GM19193 (cell line): ENCODE measurements around the gene OGA.

Experiments
- POLR2A ChIP-seq: IDR thresholded peaks from 4 replicates; pipeline ENCODE4 v1.6.1; 2011; ENCODE audit not compliant: insufficient read depth, insufficient read length; ENCODE audit errors: extremely low read depth

OGA gene

DNA sequence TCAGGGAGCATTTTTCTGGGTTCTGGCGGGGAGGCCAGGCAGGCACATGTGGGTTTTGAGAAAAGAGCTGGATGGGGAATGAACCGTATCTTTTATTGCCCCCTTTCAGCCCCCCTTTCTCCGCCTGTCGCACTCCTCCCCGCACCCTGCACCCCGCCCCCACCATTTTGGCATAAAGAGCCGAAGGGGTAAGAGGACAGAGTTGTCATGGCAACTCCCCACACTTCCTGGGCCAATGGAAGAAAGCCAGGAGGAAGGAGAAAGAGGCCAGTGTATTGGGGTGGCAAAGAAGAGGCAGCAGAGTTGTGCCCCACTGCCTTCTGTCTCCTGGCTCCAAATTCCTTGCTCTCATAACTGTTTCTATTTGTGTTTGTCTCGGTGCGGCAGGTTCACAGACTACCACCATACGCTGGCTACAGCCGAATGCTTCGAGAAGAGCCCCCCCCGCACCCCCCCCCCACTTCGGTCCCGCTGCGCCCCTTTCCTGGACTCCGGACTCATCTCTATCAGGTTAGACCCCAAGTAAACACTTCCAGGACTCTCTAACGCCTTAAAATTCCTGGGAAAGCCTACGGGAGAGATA lies 21.9 kb upstream of the OGA start:
- peak; percentile 6 for TF ChIP-seq POLR2A

DNA sequence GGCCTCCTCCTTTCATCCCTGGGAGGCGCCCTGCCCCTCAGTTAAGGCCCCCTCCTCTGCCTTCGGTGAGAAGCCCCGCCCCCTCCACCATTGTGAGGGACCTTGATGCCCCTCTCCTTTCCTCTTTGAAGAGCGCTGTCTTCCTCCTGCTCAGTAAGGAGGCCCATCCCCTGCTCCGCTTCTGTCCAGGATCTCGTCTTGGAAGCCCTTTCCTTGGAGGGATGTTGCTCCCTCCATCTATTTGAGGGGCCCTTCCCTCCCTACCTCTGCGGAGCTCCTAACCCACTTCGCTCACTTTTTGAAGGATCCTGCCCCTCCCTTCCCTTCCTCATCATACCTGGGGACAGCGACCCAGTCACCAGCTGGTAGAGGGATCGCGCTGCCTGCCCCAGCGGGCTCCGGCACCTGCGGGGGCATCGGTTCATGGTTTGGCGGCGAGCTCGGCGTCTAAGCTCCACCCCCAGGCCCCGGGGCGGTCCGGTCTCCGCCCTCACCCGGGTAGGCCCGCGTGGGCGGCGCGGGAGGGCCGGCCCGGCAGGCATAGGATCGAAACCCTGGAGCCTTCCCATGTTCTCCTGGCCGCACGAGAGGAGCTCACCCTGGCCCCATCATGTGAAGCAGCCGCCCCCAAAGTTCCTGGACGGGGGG lies 21.3 kb upstream of the OGA start:
- peak; percentile 22 for TF ChIP-seq POLR2A

DNA sequence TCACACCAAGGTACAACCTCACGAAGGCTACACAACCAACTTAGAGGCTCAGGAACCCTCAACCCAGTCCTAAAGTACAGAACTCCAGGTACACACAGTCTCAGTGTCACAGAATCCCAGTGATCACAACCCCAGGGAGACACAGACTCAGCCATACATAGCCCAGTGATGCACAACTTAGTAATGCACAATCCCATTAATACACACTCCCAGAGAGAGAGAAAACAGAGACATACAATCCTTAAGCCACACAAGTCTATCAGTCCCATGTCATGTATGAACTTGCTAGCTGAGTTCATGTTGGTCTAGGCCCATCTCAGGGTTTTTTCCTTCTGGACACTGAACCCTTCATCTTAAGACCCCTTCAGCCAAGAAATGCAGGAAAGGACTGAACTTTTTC lies 20.8 kb upstream of the OGA start:
- no peak for TF ChIP-seq POLR2A

DNA sequence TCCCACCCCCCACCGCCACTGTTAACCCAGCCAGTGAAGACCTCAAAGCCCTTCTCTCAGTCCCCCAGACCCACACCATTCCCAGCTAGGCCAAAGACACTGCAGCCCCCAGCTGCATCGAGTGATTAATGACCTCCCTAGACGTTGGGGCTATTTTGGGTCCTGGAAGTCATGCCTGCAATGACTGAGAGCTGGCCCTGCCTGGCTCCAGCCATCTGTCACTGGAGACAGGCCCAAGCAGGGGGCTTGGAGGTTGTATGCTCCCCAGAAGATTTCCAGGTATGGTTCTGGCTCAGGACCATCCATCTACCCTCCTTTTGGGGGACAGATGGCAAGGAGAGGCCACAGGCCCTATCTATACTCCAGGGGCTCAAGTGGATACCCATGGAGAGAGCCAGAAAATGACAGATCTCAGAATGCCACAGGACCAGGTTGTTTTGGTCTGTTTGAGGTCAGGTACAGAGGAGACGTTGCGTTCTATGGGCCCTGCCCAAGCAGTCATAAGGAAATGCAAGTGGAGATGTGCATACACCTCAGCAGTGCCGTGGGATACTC lies 20.2 kb upstream of the OGA start:
- TF ChIP-seq POLR2A = no peak

DNA sequence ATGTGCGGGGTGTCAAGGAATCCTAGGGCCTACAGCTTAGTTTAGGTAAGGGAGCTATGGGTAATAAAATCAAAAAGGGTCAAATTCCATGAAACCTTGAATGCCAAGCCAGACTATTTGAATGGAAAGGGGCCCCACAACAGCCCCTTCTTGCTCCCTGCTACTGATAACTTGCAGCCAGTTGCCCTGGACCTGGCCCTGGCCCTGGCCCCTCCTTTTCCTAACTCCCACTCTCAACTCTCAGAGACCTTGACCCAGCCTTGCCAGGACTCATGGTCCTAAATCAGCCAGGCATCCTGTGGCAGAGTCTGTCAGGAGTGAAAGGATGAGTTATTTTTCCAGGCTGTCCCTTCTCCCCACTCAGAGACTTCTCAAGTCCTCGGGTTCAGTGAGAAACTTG lies 19.5 kb upstream of the OGA start:
- TF ChIP-seq POLR2A = no peak

DNA sequence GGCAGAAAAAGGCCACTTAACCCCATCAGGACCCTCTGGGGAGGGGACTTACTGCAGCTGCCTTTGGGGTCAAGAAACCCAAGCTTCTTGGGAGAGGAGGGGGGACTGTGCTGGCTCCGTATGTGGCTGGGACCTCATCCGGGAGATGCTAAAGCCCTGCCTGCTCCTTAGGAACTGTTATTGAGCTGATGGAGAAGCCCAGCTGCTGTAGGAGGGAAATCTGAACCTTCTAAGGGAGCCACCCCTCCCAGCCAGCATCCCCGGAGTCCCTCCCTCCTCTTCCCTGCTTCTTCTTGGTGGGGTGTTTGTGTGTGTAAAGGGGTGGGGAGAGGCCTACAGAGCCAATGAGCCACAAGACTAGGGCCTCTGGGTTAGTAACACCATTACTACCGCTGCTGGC lies 17.1 kb upstream of the OGA start:
- TF ChIP-seq POLR2A = no peak

DNA sequence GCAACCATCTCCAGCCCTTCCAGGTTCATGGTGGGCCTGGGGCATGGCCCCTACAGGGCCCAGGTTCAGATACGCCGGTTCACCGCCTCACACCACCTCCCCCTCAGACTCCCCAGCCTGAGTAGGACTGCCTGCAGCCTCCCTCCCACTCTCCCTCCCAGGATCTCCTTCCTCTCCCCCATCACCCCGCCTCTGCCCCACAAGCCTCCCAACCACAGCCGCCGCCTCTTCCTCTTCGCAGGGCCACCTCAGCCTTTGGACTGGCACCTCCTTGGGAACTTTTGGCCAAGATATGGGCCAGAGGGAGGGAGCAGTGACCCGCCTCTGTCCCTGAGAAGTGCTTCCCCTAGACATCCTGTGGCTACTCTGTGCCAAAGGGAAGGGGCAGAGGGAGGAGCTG lies 16.1 kb upstream of the OGA start:
- TF ChIP-seq POLR2A = no peak

DNA sequence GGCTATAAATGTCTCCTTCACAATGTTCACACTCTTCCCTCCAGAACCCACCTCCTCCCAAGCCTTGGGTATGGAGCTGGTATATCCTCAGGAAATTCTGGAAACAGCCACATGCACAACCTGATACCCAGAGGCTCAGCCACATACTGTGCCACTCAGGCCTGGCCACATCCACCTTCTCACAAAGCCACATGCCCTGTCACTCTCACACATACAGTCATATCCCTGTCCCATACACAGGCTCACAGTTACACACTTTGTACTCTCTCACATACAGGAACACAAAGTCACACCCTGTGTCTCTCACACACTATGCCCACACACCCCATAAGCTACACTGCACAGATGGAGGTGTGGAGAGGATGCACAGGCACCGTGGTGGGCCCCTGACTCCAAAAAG lies 15.2 kb upstream of the OGA start:
- no peak for TF ChIP-seq POLR2A

DNA sequence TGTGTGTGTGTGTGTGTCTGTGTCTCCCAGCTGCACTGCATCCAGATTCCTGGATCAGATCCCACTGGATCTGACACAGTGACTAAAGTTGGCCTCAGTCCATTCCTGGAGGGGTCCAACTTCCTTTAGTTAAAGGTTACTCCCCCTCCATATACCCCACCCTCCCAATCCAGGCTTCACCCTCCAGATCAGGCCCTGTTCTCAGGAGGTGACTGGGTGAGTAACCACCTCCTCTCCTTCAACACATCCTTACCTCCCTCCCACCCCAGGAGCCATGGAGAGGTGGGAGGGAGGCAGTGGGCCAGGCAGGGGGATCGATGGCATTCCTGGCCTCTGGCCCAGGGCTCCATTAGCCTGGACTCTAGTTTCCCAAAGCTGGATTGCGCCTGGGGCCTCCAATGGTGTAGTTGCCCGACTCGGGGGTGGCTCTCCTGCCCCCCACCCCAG lies 14.1 kb upstream of the OGA start:
- TF ChIP-seq POLR2A = no peak

DNA sequence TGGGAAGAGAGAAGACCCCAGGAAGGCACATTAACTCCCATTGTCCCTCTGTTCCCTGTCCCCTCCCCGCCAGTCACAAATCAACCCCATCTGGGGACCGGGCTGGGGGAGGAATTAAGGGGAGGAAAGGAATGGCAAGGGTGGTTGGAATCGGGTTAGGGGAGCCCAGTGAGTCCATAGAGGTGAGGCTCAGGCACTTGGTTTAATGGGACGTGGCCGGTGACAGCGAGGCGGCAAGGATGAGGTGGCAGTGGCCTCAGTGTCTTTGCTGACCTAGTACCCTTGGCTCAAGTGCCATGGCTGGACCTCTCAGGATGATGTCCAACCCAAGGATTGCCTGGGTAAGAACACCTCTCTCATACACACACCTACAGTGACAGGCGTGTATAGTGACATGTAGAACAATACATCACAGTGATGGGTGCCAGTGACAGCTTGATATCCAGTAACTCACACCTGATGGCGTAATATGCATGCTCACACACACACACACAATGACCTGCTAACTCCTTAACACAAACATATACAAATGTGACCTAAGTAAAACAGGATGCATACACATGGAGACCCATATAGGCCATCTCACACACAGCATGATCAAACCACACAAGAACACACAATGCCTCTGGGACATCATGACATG lies 13.0 kb upstream of the OGA start:
- TF ChIP-seq POLR2A = no peak

DNA sequence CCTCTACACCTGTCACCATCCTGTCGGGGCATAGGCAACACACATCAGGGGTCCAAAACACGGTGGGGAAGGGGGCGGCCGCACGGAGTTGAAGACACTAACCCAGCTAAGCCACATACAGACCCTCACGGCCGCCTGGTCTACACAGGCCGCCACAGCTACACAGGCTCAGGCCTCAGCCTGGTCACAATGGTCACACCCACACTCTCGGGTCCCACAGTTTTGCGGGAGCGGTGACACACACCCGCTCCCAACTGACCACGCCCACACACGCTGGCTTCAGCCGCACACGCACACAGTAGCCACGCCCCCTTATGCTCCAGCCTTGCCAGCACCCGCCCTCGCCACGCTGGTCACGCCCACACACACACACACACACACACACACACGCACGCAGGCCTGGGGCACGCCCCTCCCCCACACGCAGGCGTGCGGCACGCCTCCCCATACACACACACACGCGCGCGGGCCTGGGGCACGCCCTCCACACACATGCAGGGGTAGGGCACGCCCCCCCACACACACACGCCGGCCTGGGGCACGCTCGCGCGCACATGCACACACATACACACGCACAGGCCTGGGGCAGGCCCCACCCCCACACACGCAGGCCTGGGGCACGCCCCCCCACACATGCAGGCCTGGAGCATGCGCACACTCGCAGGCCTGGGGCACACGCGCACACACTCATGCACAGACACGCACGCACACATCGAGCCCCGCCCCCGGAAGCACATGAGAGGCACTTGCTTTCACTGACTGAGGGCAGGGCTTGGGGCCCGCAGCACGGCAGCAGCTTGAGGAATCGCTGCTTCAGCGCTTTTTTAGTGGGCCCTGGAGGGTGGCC lies 12.3 kb upstream of the OGA start:
- TF ChIP-seq POLR2A = peak; percentile 68

DNA sequence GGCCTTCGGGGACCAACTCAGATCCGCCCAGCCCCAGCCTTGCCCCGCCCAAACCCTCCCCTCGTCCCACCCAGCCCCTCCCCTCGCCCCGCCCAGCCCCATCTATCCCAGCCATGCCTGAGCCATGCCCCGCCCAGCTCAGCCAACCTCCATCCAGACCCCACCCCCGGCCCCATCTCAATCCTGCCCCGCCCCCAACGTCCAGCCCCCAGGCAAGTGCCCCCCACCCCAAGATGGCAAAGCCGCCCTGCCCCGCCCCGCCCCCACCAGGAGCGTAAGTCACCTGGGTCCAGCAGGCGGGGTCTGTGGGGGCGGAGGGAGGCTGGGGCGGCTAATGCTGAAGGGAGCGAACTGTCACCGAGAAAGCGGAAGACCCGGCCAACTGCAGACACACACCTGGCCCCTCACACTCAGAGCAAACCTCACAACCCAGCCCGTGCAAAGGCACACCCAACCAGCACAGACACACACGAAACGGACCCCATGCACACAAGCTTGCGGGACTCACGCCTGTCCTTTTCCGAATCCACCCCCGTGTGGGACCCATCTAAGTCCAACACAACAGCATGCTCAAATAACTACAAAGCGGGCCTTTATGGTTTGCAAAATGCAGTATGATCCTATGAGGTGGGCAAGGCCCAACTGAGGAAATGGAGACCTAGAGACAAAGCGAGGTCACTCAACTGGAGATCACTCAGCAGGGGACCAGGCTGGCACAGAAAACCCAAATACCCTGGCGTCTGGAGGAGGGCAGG lies 11.5 kb upstream of the OGA start:
- no peak for TF ChIP-seq POLR2A

DNA sequence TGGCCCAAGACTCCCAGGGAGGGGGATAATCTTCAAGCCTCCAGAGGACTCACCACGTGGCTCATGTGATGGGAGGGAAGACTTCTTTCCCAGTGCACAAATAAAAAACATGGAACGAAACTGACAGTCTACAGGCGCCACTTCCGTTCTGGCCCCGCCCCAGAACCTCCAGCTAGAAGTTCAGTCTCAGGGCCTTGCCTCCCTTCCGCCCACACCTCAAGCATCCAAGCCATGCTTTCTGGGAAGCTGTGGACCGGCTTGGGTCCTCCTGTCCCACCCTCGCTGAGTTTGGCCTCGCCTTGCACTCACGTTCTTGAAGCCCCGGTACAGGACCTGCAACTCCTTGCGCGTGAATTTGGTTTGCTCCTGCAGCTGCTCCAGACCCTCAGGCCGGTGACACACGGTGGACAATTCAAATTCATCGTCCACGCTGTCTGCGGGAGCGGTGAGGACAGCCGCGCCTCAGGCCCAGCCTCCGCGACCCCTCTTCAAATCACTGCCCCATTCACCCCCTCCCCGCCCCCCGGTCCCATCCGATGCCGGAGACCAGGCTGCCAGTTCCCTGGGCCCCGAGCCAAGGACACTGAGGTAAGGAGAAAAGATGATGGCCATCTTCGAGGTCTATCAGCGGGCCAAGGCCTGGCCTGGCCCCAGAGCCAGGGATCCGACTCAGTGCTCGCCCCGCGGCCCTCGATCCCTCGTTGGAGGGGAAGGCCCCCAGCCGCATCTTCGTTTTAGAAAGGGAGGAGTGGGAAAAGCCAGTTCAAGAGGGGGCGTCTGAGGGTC lies 10.7 kb upstream of the OGA start:
- TF ChIP-seq POLR2A = no peak

DNA sequence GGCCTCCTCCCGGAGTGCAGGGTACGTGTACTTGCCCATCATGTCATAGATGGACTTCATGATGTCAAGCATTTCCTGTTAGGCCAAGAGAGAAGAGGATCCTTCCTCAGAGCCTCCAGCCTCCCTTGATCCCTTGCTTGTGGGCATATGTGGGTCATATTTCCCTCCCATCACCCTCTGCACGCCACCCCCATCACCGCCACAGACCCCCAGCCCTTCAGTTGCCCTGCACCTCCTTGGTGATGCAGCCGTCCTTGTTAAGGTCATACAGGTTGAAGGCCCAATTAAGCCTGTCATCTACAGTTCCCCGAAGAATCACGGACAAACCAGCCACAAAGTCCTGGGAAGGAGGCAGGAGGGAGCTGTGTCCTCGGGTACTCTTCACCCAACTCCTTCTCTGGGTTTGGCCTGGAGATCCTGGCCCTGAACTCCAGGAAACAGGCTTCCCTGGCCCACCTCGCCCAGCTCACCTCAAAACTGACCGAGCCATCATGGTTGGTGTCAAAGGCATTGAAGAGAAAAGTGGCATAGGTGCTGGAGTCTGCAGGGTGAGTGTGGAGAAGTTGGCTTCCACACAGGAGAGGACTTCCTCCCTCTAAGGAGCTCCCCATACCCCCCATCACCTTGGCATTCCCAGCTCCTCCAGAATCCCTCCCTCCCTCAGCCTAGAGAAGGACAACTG lies 9.8 kb upstream of the OGA start:
- no peak for TF ChIP-seq POLR2A

DNA sequence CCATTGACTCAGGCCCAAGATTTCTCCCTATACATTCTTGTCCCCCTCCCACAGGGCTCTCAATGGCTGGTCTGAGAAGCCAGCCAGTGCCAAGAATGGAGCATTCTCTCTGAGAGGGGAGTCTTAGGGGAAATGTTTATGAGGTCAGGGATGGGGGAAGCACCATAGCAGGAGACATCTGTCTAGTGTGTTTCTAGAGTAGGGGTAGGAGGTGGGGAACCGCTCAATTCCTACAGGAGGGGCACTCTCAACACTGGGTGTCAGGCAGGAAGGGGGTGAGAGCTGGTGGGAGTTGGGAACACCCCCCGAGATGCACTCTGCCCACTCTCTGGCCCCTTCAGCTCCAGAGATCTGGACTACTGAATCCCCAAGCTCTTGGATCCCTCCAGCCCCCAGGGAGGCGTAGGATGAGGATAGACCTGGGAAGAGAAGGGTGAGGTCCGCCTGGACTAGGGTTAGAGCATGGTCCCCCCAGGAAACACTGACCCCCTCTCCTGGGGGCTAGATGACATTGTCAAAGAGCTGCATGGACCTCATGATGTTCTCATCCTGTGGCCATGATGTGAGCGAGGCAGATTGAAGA lies 8.7 kb upstream of the OGA start:
- TF ChIP-seq POLR2A = no peak
